Skeletal muscle satellite cell (primary cell): ENCODE data around the gene ZG16B.
A peak's percentile ranks its signal among the peaks of the same experiment; 100 is the strongest.

ENCODE experiments used
- H3K27me3 ChIP-seq: 2 replicates; pipeline ENCODE4 v1.7.0; 2013; ENCODE audit warnings: low read length; ENCODE audit not compliant: control insufficient read depth, insufficient read depth
- H3K36me3 ChIP-seq: 2 replicates; pipeline ENCODE4 v1.7.0; 2013; ENCODE audit warnings: mild to moderate bottlenecking, control low read depth, low read length; ENCODE audit not compliant: insufficient read depth
- H3K4me1 ChIP-seq: 2 replicates; pipeline ENCODE4 v1.7.0; 2013; ENCODE audit warnings: low read length; ENCODE audit not compliant: control insufficient read depth, insufficient read depth
- H3K4me2 ChIP-seq: 2 replicates; pipeline ENCODE4 v1.7.0; 2013; ENCODE audit warnings: mild to moderate bottlenecking, low read length
- H3K4me3 ChIP-seq: 2 replicates; pipeline ENCODE4 v1.7.0; 2013; ENCODE audit warnings: low read length
- H3K9ac ChIP-seq: 2 replicates; pipeline ENCODE4 v1.7.0; 2013; ENCODE audit warnings: mild to moderate bottlenecking, low read depth, low read length, moderate library complexity
- H3K9me3 ChIP-seq: replicated peaks from 2 replicates; pipeline ENCODE4 v1.7.0; 2013; ENCODE audit warnings: mild to moderate bottlenecking, control low read depth, low read length

Gene ZG16B

DNA sequence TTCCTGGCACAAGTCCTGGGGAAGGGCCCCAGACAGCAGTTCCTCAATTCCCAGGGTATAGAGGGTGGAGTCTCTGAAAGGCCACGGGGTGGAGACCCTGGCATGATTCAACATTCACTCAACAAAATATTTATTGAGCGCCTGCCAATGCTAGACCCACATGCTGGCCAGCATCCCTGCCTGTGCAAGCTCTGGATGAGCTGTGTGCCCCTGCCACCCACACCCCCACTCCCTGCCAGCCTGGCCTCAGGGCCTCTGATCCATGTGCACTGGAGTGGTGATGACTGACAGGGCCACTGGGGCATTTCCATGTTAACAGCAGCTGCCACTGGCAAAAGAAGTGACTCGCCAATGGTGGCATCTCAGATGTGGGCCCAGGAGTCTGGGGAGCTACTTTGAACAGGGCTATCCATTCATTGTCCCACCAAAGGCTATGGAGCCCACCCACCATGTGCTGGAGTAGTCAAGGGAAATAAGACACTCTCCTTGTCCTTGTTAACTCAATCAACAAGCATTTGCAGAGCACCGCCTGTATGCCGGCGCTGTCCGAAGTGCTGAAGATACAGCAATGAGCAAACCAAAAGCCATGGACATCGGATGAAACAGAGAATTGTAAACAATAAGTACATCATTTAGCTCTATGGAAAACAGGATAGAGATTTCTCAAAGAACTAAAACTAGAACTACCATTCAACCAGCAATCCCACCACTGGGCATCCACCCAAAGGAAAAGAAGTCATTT, 30.9 kb downstream of the ZG16B start:
- Histone ChIP-seq H3K9ac (no peak overlapping the region), H3K27me3 (peaks cover 15% of the 10 kb centered on the region), H3K4me1 (peaks cover 6% of the 10 kb centered on the region), H3K36me3 (no peaks in the 10 kb centered on the region), H3K4me2 (no peak overlapping the region), H3K9me3 (peaks cover 5% of the 10 kb centered on the region), H3K4me3 (no peak overlapping the region)

DNA sequence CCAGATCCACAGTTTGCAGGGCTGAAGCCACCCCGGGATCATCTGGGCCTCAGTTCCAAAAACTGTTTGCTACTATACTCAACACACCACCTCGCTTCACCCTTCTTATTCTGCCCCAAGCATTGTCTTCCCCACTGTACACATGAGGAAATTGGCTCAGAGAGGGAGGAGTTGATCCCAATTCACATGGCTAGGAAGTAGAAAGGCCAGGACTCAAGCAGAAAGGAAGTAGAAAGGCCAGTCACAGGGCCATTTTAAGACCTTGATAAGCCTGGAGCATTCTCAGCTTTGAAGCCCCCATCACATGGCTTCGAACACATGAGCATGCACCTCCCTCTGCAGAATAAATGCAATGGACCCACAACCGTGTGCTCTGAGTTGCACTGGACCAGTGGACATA, 35.5 kb downstream of the ZG16B start:
- Histone ChIP-seq H3K4me2 (no peak overlapping the region), H3K36me3 (no peaks in the 10 kb centered on the region), H3K9me3 (peaks cover 5% of the 10 kb centered on the region), H3K27me3 (no peaks in the 10 kb centered on the region), H3K4me3 (no peak overlapping the region), H3K9ac (no peak overlapping the region), H3K4me1 (peaks cover 6% of the 10 kb centered on the region)

- no peaks in the 10 kb centered on the region for H3K9me3 ChIP-seq
- no peak overlapping the region for H3K4me2 ChIP-seq
- no peaks in the 10 kb centered on the region for H3K27me3 ChIP-seq
- H3K9ac ChIP-seq = no peak overlapping the region
- no peak overlapping the region for H3K4me3 ChIP-seq
- H3K4me1 ChIP-seq = peaks cover 6% of the 10 kb centered on the region
- H3K36me3 ChIP-seq = no peaks in the 10 kb centered on the region
Observed at GRCh38 chr16:2866431-2866830, 36.3 kb downstream of the ZG16B start.

GRCh38 chr16:2867661-2867986, 37.5 kb downstream of the ZG16B start:
- H3K9me3 ChIP-seq = no peaks in the 10 kb centered on the region

DNA sequence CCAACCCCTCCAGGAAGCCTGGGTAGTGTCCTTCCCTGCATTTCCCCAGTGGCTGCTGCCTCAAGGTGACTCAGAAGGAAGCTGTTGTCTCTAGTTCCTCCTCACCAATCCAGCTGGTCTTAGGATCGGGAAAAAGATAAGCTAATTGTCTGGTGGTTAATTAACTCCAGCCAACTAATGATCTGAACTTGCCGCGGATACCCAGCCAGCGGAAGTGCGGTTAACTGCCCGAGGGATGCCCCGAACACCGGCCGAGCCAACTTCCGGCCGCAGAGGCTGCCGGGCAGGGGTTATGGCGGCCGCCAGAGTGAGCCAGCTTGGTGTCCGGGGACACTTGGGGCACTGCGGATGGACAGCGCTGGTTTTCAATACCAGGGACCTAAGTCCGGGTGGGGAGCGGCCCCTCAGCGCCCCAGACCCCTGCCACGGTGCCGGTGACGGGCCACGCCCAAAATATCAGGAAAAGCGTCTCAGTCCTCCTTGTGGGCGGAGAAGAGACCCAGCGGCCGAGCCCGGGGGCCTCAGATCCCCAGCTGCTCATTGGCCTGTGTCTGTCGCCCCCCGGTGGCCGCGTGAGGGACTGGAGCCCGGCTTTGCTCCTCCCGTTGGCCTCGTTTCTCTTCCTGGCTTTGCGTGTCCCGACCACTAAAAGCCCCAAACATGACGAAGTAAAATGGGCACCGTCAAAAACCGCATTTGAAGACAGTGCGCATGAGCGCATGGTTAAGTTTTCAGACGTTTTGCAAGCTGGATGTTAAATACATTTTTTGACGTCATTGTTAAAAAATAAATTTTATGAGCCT, 38.1 kb downstream of the ZG16B start:
- Histone ChIP-seq H3K4me1 (peaks cover 6% of the 10 kb centered on the region), H3K9me3 (no peaks in the 10 kb centered on the region), H3K9ac (peak overlapping the region; percentile 93), H3K27me3 (no peaks in the 10 kb centered on the region), H3K4me2 (peak overlapping the region; percentile 89), H3K4me3 (peak overlapping the region; percentile 82), H3K36me3 (no peaks in the 10 kb centered on the region)

More at GRCh38 chr16:2867661-2867986, 37.5 kb downstream of the ZG16B start:
- H3K4me1 ChIP-seq = peaks cover 6% of the 10 kb centered on the region
- peak overlapping the region; percentile 82 for H3K4me3 ChIP-seq
- no peaks in the 10 kb centered on the region for H3K36me3 ChIP-seq
- H3K9ac ChIP-seq = peak overlapping the region; percentile 93
- H3K4me2 ChIP-seq = peak overlapping the region; percentile 89
- H3K27me3 ChIP-seq = no peaks in the 10 kb centered on the region

- Histone ChIP-seq H3K4me1 (peaks cover 6% of the 10 kb centered on the region), H3K4me2 (no peak overlapping the region), H3K27me3 (no peaks in the 10 kb centered on the region), H3K9me3 (no peaks in the 10 kb centered on the region), H3K9ac (no peak overlapping the region), H3K4me3 (no peak overlapping the region), H3K36me3 (no peaks in the 10 kb centered on the region)
Observed at GRCh38 chr16:2871926-2872325, 41.8 kb downstream of the ZG16B start.

DNA sequence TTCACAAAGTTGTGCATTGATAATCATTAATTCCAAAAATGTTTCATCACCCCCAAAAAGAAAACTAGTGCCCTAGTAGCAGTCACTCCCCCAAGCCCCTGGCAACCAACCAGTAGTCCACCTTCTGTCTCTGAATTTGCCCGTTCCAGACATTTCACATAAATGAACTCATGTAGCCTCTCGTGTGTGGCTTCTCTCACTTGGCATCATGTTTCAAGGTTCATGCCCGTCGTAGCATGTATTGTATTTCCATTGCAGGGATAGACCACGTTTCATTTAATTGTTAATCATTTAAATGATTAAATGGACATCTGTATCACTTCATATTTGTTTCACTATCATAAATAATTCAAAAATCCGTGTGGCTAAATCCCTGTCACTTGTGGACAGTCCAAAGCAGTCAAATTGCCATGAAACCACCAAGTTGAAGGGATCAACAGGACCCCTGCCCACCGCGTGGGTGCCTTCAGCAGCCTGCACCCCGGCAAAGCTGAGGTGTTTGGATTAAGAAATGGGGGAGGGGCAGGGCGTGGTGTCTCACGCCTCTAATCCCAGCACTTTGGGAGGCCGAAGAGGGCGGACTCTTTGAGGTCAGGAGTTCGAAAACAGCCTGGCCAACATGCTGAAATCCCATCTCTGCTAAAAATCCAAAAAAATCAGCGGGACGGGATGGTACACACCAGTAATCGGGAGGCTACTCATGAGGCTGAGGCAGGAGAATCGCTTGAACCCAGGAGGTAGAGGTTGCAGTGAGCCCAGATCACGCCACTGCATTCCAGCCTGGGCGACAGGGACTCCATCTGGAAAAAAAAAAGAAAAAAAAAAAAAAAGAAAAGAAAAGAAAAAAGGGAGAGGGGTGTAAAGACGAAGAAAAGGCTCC, 44.2 kb downstream of the ZG16B start:
- no peak overlapping the region for H3K4me2 ChIP-seq
- H3K9me3 ChIP-seq = no peaks in the 10 kb centered on the region
- no peak overlapping the region for H3K4me3 ChIP-seq
- H3K36me3 ChIP-seq = no peaks in the 10 kb centered on the region
- no peak overlapping the region for H3K9ac ChIP-seq
- H3K27me3 ChIP-seq = no peaks in the 10 kb centered on the region
- H3K4me1 ChIP-seq = no peaks in the 10 kb centered on the region

GRCh38 chr16:2874912-2875362, 44.8 kb downstream of the ZG16B start:
- no peaks in the 10 kb centered on the region for H3K27me3 ChIP-seq
- no peak overlapping the region for H3K4me3 ChIP-seq
- H3K9ac ChIP-seq = no peak overlapping the region
- no peaks in the 10 kb centered on the region for H3K4me1 ChIP-seq
- no peaks in the 10 kb centered on the region for H3K36me3 ChIP-seq
- H3K9me3 ChIP-seq = no peaks in the 10 kb centered on the region
- no peak overlapping the region for H3K4me2 ChIP-seq

DNA sequence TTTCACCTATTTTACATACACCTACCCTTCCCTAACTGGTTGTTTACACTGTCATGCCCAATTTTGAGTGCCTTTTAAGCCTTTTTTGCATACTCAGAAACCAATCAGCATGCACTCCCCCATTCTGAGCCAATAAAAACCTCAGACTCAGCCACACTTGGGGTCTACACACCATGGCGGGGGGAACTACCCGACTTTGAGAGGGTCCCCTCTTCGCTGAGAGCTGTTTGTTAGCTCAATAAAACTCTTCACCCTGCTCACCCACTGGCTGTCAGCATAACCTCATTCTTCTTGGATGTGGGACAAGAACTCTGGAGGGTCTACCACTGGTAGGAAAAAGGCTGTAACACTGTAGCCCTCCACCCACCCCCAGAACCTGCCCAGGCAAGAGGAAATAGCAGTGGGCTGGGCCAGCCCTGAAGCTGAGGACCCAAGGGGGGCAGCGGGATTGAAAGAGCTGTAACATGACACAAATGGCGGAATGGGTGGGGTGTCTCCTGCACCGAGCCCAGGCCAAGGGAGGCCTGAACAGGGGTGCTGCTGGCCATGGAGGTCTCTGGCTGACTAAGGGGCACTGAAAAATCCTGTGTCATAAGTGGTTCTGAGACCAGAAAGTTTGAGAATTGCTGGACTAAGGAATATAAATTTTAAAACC, 49.9 kb downstream of the ZG16B start:
- no peak overlapping the region for H3K4me2 ChIP-seq
- no peak overlapping the region for H3K4me3 ChIP-seq
- H3K4me1 ChIP-seq = peaks cover 9% of the 10 kb centered on the region
- no peaks in the 10 kb centered on the region for H3K9me3 ChIP-seq
- no peaks in the 10 kb centered on the region for H3K36me3 ChIP-seq
- H3K9ac ChIP-seq = no peak overlapping the region
- H3K27me3 ChIP-seq = no peaks in the 10 kb centered on the region
